ENCODE data around the gene DCST1.
"Not testable (repeated sequence)": the region's sequence is repeated elsewhere in the genome, so short reads cannot be mapped to it uniquely, and the experiment has no call there.

Gene DCST1, protein sequence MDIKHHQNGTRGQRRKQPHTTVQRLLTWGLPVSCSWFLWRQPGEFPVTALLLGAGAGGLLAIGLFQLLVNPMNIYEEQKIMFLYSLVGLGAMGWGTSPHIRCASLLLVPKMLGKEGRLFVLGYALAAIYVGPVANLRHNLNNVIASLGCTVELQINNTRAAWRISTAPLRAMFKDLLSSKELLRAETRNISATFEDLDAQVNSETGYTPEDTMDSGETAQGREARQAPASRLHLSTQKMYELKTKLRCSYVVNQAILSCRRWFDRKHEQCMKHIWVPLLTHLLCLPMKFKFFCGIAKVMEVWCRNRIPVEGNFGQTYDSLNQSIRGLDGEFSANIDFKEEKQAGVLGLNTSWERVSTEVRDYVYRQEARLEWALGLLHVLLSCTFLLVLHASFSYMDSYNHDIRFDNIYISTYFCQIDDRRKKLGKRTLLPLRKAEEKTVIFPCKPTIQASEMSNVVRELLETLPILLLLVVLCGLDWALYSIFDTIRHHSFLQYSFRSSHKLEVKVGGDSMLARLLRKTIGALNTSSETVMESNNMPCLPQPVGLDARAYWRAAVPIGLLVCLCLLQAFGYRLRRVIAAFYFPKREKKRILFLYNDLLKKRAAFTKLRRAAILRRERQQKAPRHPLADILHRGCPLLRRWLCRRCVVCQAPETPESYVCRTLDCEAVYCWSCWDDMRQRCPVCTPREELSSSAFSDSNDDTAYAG

DNA sequence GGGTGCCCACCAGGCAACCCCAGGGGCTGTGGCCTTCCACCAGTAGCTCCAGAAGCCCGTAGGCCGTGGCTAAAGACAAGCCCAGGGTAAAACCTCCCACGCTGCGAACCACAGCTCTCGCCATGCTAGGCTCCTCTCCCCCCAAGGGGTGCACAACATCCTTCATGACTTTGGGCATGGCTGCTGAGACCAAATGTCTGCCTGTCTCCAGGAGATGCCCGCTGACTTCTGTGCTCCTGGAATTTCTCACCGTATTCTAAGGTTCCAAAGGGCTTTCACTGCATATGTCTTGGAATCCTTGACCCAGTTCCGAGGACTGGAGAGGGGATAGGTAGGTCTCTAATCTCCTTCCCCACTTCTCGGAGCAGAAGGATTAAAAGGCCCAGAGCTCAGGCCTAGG is at the start of gene DCST1, which contains the start of gene DCST2:
DCST1 (plus strand) TSS at position 301 of the 400 bp plus-strand sequence. CDS start 213 bp downstream, outside the sequence.
DCST2 (minus strand) TSS at position 258 of the 400 bp plus-strand sequence; CDS start at position 178, 80 bp downstream.
- DNase-seq: no peak

DNA sequence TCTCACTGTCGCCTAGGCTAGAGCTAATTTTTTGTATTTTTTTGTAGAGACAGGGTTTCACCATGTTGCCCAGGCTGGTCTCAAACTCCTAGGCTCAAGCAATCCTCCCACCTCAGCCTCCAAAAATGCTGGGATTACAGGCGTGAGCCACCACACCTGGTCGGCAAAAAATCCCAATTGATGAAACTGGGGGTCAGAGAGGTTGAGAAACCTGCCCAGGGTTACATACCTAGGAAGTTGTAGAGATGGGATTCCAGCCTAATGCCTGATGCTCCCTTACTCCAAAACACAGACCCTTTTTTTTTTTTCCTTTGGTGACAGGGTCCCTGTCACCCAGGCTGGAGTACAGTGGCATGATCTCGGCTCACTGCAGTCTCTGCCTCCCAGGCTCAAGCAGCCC is 46.9 kb upstream of the DCST1 start:
- not testable (repeated sequence) for DNase-seq

DNA sequence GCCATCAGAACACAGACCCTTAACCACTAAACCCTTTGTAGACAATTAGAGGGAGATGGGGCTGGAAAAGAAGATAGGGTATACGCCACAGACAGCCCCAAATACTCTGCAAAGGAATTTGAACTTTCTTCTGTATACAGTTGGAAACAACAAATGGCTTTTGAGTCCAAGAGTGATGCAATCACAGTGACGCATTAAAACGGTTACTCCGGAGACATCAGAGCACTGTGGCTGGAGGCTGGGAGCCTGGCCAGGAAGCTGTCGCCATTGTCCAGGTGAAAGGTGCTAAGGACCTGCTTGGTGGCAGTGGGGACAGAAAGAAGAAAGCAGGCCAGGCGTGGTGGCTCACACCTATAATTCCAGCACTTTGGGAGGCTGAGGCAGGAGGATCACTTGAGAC is 46.3 kb upstream of the DCST1 start:
- DNase-seq: no peak

DNA sequence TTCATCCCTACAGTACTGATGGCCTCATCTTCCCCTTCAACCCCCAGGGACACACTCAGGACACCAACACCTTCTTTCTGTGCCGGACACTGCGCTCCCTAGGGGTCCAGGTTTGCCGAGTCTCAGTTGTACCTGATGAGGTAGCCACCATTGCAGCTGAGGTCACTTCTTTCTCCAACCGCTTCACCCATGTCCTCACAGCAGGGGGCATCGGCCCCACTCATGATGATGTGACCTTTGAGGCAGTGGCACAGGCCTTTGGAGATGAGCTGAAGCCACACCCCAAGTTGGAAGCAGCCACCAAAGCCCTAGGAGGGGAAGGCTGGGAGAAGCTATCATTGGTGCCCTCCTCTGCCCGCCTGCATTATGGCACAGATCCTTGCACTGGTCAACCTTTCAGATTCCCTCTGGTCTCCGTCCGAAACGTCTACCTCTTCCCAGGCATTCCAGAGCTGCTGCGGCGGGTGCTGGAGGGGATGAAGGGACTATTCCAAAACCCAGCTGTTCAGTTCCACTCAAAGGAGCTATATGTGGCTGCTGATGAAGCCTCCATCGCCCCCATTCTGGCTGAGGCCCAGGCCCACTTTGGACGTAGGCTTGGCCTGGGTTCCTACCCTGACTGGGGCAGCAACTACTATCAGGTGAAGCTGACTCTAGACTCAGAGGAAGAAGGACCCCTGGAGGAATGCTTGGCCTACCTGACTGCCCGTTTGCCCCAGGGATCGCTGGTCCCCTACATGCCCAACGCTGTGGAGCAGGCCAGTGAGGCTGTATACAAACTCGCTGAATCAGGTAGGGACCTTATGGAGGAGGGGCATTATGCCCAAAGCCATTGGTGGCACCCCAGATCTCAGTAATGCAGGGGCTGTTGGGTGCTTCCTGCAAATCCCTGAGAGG is 45.3 kb upstream of the DCST1 start:
- no peak for DNase-seq

DNA sequence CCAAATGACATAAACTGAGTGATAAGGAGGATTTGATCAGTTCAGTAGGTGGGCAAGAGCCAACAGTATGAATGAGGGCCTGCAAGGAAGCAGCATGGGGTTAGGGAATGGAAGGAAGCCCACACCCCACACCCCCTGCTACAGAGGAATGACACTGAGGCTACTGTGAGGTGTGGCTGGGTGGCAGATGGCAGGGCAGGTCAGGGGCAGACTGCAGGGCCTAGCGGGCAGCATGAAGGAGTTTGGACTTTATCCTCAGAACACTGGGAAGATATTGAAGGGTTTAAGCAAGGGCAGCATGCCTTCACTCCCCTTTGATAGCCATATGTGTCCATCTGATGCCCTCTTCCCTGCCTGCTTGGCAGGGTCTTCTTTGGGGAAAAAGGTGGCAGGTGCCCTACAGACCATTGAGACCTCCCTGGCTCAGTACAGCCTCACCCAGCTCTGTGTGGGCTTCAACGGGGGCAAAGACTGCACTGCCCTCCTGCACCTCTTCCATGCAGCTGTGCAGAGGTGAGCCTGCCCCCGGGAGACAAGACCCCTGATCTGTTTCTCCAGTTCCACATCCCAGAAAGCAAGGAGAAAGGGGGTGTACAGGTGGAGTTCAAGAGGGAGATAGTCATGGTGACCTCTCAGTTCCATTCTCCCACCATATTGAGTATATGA is 44.3 kb upstream of the DCST1 start:
- DNase-seq: no peak

DNA sequence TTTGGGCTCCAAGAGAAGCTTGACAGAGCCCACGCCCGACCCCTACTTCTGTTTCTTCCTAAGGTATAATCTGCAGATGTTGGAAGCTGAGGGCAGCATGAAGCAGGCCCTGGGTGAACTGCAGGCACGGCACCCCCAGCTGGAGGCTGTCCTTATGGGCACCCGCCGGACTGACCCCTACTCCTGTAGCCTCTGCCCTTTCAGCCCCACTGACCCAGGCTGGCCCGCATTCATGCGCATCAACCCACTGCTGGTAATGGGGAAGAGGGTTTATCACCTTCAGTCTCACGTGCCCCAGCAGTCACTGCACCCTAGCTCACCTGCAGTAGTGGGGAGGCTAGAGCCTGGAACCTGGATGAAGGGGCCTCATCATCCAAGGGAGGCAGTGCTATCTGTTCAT is 43.3 kb upstream of the DCST1 start:
- DNase-seq: no peak

DNA sequence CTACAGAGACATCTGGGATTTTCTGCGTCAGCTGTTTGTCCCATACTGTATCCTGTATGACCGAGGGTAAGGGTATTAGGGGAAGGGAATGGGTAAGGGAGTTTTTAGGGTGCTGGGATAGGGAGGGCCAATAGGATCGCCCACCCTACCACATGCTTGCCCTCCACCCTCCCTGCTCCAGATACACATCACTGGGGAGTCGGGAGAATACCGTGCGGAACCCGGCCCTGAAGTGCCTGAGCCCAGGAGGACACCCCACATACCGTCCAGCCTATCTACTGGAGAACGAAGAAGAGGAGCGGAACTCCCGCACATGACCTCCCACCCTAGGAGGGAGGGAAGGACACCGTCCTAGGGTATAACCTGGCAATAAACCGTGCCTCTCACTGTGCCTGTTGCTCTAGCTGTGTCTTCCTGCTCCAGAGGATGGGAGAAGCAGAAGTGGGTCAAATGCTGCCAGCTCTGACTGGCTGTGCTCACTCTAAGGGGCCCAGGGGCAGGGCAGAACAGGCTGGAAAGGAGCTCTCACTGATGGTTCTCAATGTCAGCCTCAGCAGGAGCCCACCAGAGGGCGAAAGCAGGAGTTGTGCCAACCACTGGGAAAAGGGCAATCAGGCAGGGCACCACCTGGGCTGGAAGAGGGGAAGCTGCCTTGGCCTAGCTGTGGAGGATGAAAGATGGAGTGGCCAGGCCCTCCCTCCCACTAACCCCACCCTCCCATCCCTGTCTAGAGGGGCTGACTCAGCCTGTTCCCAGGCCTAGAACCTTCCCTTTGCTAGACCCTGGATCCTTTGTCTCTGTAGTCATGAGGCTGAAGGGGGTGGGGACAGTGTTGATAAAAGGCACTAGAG is 40.7 kb upstream of the DCST1 start:
- no peak for DNase-seq

DNA sequence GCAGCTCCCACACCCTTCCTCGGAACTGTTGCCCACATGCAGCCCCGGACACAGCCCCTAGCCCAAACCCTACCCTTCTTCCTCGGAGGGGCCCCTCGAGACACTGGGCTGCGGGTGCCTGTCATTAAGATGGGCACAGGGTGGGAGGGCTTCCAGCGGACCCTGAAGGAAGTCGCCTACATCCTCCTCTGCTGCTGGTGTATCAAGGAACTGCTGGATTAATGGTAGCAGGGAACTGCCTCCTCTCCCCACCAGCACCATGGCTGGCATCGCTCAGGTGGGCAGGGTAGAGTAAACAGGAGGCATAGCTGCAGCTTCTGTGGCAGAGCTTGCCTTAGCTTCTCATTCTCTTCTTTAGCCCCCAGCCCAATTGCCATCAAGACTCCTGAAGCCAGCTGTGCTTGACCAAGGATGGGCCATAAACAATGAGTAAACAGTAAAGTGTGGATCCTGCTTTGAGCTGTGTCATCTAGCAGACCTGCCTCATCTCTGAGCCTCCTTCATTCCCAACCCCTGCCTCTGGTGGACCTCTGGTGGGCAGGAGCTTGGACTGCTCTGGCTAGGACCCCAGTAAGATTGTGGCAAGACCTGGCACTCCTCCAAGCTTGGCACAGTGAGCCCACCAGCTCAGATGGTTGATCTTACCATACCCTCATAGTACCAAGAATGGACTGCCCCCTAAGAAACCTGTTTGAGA is 39.9 kb upstream of the DCST1 start, which contains the start of gene LENEP:
LENEP (plus strand) TSS at position 15 of the 697 bp plus-strand sequence; CDS start at position 37, 22 bp downstream.
- no peak for DNase-seq

DNA sequence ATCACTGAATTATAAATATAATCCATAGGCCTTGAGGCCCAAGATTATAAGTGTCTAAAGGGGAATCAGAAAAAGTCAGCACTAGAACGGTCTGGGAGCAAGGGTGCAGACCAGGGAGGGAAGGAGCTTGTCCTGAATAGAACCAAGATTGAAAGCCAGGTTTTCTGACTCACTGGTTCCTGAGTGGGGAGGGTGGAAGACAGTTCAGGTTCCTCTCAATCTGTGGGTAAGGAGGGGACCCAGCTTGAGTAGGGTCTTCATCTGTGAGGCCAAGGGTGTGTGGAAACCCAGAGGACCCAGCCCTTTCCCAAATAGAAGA is 39.4 kb upstream of the DCST1 start:
- DNase-seq: no peak

DNA sequence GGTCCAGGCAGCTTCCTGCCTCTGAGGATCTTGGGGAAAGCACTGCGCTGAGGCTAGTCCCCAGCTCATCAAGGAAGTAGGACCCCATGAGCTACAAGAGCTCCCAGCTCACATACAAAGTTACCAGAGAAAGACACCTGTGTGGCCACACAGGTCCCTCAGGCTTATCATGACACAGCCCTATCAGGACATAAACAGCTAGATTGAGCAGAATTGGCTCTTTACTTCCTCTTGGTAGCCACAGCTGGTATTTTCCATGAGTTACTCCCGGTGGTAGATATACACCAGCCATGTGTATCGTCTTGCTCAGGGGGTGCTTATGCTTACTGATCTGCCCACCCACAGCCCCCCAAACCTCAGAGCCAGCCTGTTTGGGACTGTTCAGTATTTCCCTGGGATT is 39.0 kb upstream of the DCST1 start:
- no peak for DNase-seq

DNA sequence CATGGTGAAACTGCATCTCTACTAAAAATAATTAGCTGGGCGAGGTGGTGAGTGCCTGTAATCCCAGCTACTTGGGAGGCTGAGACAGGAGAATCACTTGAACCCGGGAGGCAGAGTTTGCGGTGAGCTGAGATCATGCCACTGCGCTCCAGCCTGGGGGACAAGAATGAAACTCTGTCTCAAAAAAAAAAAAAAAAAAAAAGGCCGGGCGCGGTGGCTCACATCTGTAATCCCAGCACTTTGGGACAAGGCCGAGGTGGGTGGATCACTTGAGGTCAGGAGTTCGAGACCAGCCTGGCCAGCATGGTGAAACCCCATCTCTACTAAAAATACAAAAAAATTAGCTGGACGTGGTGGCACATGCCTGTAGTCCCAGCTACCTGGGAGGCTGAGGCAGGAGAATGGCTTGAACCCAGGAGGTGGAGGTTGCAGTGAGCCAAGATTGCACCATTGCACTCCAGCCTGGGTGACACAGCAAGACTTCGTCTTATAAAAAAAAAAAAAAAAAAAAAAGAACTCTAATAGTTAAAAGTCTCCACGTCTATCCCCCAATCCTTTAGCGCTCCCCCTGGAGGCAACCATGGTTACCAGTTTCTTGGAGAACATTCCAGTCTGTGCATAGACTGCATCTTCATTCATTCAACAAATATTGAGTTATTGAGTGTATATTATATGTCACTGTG is 38.2 kb upstream of the DCST1 start:
- not testable (repeated sequence) for DNase-seq

DNA sequence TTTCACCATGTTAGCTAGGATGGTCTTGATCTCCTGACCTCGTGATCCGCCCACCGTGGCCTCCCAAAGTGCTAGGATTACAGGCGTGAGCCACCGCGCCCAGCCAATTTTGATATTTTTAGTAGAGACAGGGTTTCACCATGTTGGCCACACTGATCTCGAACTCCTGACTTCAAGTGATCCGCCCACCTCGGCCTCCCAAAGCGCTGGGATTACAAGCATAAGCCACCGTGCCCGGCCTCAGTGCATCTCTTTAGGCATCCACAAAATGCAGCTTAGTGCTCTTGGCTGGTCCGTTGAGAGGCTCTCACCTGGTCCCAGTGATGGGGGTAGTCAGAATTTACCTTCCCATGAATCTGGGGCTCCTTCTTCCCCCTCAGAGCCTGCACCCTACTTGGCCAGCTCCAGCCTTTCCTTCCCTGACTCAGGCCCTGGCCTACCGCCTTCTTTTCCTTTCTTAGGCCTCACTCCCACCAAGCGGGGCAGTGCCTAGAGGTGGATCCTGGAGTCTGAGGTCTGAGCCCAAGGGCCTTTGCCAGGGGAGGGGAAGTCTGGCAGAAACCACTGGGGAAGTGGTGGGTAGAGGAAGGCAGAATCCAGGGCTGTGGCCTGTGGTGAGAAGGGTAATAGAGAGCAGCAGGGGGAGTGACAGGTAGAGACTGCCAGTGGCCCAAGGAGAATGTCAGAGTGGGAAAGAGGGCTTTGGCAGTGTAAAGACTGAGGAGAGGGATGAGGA is 36.5 kb upstream of the DCST1 start:
- no peak for DNase-seq

DNA sequence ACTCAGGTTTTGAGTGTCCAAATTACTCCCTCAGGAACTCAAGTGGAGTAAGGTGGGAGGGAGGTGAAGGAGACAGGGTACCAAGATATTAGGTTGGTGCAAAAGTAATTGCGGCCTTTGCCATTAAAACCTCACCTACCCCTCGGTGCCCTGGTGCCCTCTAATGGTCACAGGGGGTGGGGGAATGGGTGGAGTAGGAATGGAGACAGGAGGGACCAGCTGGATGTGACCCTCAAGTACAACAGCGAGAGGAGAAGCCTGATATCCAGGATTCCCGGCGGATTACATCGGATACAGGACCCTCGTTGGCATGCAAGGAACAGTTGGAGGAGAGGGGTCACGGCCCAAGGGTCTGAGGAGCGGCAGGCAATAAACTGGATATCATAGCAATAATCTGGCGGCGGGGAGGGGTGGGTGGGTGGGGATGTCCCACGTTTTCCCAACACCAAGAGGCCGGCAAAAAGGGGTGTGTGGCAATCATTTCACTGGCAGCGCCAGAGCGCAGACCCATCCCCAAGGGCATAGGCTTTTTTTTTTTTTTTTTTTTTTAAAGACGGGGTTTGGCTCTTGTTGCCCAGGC is 35.3 kb upstream of the DCST1 start:
- DNase-seq: no peak

DNA sequence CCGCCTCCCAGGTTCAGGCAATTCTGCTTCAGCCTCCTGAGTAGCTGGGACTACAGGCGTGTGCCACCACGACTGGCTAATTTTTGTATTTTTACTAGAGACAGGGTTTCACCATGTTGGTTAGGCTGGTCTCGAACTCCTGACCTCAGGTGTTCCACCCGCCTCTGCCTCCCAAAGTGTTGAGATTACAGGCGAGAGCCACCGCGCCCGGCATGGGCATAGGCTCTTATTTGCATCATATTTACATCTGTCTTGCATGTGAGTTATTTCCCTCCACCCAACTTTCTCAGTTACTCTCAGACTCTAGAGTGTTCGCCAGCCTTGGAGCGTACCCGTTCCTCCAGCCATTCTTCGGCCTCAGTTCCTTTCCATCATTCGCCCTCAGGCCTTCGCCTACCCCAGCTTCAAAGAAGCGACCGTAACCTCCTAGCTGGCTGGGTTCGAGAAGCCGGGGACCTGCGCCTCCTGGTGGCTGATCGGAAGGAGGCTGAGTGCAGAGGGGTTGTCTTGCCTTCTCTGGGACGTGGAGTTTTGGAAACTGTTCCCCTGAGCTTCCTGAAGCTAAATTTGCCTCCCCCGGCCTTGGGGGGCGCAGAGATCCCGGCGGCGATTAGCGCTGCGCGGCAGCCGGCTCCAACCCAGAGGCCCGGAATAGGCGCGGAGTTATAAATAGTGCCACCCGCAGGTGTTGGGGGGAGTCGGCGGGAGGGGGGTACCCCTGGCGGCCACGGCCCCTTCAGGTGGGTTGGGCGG is 34.6 kb upstream of the DCST1 start:
- peak in 3 of 4 experiments; percentile 30 to 56 (median 43) for DNase-seq

DNA sequence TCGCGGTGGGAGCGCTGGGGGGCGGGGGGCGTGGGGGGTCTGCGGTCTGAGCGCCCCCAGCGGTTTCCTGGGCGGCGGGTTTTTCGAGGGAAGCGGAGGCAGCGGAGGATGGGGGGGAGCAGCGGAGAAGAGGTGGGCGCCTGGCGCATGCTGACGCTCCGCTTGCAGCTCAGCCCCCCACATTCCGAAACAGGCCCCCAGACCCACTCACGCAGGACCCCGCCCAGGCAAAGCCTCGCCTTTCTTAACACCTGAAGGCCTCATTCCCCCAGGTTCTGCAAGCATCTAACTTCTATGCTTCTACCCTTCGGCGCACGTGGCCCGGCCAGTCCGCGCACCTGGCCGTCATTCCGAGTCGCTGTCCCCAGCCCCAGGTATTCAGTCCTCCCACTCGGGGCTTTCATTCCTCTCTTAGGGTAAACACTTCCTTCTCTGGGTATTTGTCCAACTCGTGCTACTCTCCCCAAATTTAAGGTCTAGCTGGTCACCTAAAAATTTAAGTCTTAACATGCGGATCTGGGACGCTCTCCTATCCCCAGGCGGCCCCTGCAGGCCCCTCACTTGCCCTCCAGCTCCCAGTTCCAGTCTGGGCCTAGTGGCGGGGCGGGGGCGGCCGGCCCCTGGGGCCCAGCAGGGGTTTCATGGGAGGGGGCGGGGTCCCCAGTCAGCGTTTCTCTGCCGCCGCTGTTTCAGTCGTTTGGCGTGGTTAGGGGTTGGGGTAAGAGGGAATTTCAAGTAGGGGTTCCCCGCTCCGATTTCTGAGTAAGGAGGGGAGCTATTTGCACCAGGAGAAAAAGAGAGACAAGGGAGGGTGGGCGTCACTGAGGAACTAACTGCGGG is 33.8 kb upstream of the DCST1 start:
- DNase-seq: no peak

DNA sequence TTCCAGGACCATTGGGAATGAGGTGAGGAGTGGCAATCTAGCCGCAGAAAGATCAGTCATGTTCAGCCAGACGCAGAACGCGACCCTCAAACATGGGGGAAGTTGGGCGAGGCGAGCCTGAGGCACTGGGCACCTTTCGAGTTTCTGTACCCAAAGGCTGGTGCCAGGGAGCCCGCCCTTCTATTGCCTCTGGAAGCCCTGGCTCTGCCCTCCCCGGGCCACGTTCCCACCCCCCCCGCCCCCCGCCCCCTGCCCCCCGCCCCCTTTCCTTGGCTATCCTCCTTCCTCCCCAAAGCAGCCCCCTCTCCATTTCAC is 33.3 kb upstream of the DCST1 start:
- DNase-seq: no peak

DNA sequence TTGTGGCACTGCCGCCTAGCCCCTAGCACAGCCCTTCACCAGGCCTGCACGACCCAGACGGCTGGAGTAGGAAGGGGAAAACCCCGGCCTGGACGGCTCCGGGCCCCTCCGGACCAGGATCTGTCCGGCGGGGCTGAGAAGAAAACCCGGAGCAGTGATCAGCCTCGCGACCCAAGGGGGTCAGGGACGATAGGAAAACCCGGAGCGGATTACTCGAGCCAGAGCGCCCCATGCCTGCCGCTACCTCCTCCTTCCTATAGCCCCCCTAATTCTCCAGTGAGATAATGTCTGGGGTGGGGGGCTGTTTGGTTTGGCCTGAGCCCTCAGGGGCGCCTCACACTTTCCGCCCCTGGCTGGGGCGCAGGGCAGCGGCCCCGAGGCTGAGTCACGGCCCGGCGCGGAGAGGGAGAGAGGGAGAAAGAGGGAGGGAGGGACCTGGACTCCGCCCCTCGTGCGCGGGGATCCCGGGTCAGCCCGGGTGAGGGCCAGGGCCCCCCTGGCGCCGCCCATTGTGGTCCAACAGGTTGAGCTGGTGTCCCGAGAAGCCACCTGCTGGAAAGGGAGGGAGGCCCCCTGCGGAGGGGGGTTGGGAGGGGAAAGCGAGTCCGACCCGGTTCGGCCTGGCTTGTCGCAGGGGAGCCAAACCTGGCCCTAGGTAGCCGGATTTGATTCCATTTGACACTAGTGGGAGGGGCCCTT is 32.7 kb upstream of the DCST1 start:
- peak; percentile 52 to 59 (median 55) for DNase-seq
